Trophoblast cell (in vitro differentiated cells and primary cell): ENCODE measurements around the gene COQ4.
A peak's percentile ranks its signal among the peaks of the same experiment; 100 is the strongest.
"Not testable (repeated sequence)": the region's sequence is repeated elsewhere in the genome, so short reads cannot be mapped to it uniquely, and the experiment has no call there.

Experiments
- DNase-seq, 2 donors: peaks; one replicate each; pipeline ENCODE4 v3.0.0-alpha.2; 2016
- H2AFZ ChIP-seq: 2 replicates; pipeline ENCODE4 v1.6.1; 2013; ENCODE audit warnings: low read length, moderate library complexity, mild to moderate bottlenecking; ENCODE audit not compliant: insufficient read depth, poor library complexity
- H2AK5ac ChIP-seq: 2 replicates; pipeline ENCODE4 v1.6.1; 2013; ENCODE audit warnings: mild to moderate bottlenecking, low read length
- H2BK120ac ChIP-seq: 2 replicates; pipeline ENCODE4 v1.6.1; 2013; ENCODE audit warnings: low read length, mild to moderate bottlenecking, moderate library complexity; ENCODE audit not compliant: insufficient read depth, poor library complexity
- H2BK12ac ChIP-seq: 2 replicates; pipeline ENCODE4 v1.6.1; 2013; ENCODE audit warnings: mild to moderate bottlenecking, low read length, moderate library complexity
- H2BK5ac ChIP-seq: 2 replicates; pipeline ENCODE4 v1.6.1; 2013; ENCODE audit warnings: low read length, low read depth, moderate library complexity, mild to moderate bottlenecking; ENCODE audit not compliant: poor library complexity
- H3K14ac ChIP-seq: 2 replicates; pipeline ENCODE4 v1.6.1; 2013; ENCODE audit warnings: mild to moderate bottlenecking, low read length
- H3K18ac ChIP-seq: 2 replicates; pipeline ENCODE4 v1.6.1; 2013; ENCODE audit warnings: mild to moderate bottlenecking, low read length
- H3K23ac ChIP-seq: 2 replicates; pipeline ENCODE4 v1.6.1; 2013; ENCODE audit warnings: low read length
- H3K27ac ChIP-seq: 2 replicates; pipeline ENCODE4 v1.5.1; 2013; ENCODE audit warnings: low read depth, mild to moderate bottlenecking, inconsistent platforms, low read length, moderate library complexity
- H3K27me3 ChIP-seq: 2 replicates; pipeline ENCODE4 v1.6.1; 2013; ENCODE audit warnings: inconsistent platforms, mild to moderate bottlenecking, low read length, moderate library complexity; ENCODE audit not compliant: insufficient read depth
- H3K36me3 ChIP-seq, 2 experiments: 1 replicate in 1 of 2; 2 replicates in 1 of 2; pipeline ENCODE4 v1.6.1; 2013; ENCODE audit warnings: low read length in 2 of 2, mild to moderate bottlenecking in 2 of 2, moderate library complexity in 1 of 2; ENCODE audit not compliant: insufficient read depth in 2 of 2, control insufficient read depth in 1 of 2
- H3K4ac ChIP-seq: 2 replicates; pipeline ENCODE4 v1.6.1; 2013; ENCODE audit warnings: low read depth, mild to moderate bottlenecking, low read length, moderate library complexity
- H3K4me1 ChIP-seq, 2 experiments: 1 replicate in 1 of 2; 2 replicates in 1 of 2; pipeline ENCODE4 v1.6.1; 2013; ENCODE audit warnings: low read length in 2 of 2, mild to moderate bottlenecking in 2 of 2, moderate library complexity in 1 of 2; ENCODE audit not compliant: insufficient read depth in 2 of 2, control insufficient read depth in 1 of 2
- H3K4me2 ChIP-seq: 2 replicates; pipeline ENCODE4 v1.6.1; 2013; ENCODE audit warnings: inconsistent platforms, mild to moderate bottlenecking, low read length, moderate library complexity
- H3K4me3 ChIP-seq: 2 replicates; pipeline ENCODE4 v1.5.1; 2013; ENCODE audit warnings: mild to moderate bottlenecking, low read depth, low read length, inconsistent platforms
- H3K79me1 ChIP-seq: one replicate; pipeline ENCODE4 v1.6.1; 2013; ENCODE audit warnings: low read length
- H3K79me2 ChIP-seq: 2 replicates; pipeline ENCODE4 v1.6.1; 2013; ENCODE audit warnings: low read length, mild to moderate bottlenecking; ENCODE audit not compliant: control insufficient read depth, insufficient read depth, poor library complexity
- H3K9ac ChIP-seq: 2 replicates; pipeline ENCODE4 v1.6.1; 2013; ENCODE audit warnings: mild to moderate bottlenecking, low read length
- H3K9me3 ChIP-seq: 2 replicates; pipeline ENCODE4 v1.6.1; 2013; ENCODE audit warnings: low read depth, mild to moderate bottlenecking, control low read depth, inconsistent platforms, low read length; ENCODE audit not compliant: insufficient read depth
- H4K12ac ChIP-seq: 2 replicates; pipeline ENCODE4 v1.6.1; 2013; ENCODE audit warnings: low read depth, mild to moderate bottlenecking, low read length, moderate library complexity
- H4K8ac ChIP-seq: 2 replicates; pipeline ENCODE4 v1.6.1; 2013; ENCODE audit warnings: low read depth, mild to moderate bottlenecking, low read length, moderate library complexity
- H4K91ac ChIP-seq: one replicate; pipeline ENCODE4 v1.6.1; 2013; ENCODE audit warnings: low read depth, mild to moderate bottlenecking, low read length, moderate library complexity
- WGBS: extraction: QIAGEN DNeasy Blood & Tissue Kit; methylation state at CpG from one replicate; pipeline ENCODE4 v1.1.7; 2013; ENCODE audit warnings: missing lambda C conversion rate; ENCODE audit not compliant: insufficient read length, insufficient coverage; ENCODE audit errors: extremely low coverage; 5-methylcytosine and 5-hydroxymethylcytosine counted together

The COQ4 gene

GRCh38 chr9:128276574-128277270, 45.9 kb upstream of the COQ4 start:
- peak overlapping the region; percentile 70 for H4K8ac ChIP-seq
- H3K4me1 ChIP-seq, result peaks cover 14 to 21% of the 10 kb centered on the region in 2 experiments
- peaks cover 21% of the 10 kb centered on the region for H3K79me1 ChIP-seq
- no peaks in the 10 kb centered on the region for H3K27me3 ChIP-seq
- H4K91ac ChIP-seq, result peak overlapping the region; percentile 64
- H3K79me2 ChIP-seq, result peaks cover 19% of the 10 kb centered on the region
- H3K4me3 ChIP-seq, result peak overlapping the region; percentile 80
- H2BK120ac ChIP-seq, result peak overlapping the region; percentile 25
- H3K4ac ChIP-seq, result peak overlapping the region; percentile 58
- H3K9me3 ChIP-seq, result no peaks in the 10 kb centered on the region
- peak overlapping the region; percentile 49 for H2BK5ac ChIP-seq
- H3K9ac ChIP-seq, result peak overlapping the region; percentile 84
- WGBS, result no CpG with 5 or more reads among the region's 23 CpGs
- H2AFZ ChIP-seq, result peak overlapping the region; percentile 67
- H3K27ac ChIP-seq, result peak overlapping the region; percentile 23
- peak overlapping the region; percentile 91 for H3K14ac ChIP-seq
- H3K23ac ChIP-seq, result no peak overlapping the region
- H2BK12ac ChIP-seq, result peak overlapping the region; percentile 11
- peak in 1 of 2 donors; percentile 10 for DNase-seq
- peaks cover 12 to 14% of the 10 kb centered on the region in 2 experiments for H3K36me3 ChIP-seq
- peak overlapping the region; percentile 82 for H2AK5ac ChIP-seq
- peak overlapping the region; percentile 52 for H3K18ac ChIP-seq
- H3K4me2 ChIP-seq, result peak overlapping the region; percentile 99
- H4K12ac ChIP-seq, result peak overlapping the region; percentile 84

GRCh38 chr9:128279088-128280073, 43.3 kb upstream of the COQ4 start:
- H2AFZ ChIP-seq, result not testable (repeated sequence)

GRCh38 chr9:128280084-128280622, 42.5 kb upstream of the COQ4 start:
- H3K4me2 ChIP-seq, result no peak overlapping the region
- H3K79me2 ChIP-seq, result peaks cover 15% of the 10 kb centered on the region
- peaks cover 14 to 16% of the 10 kb centered on the region in 2 experiments for H3K4me1 ChIP-seq
- peaks cover 2 to 4% of the 10 kb centered on the region in 2 experiments for H3K36me3 ChIP-seq
- H2AFZ ChIP-seq, result no peak overlapping the region
- H4K91ac ChIP-seq, result peak overlapping the region; percentile 61
- peak overlapping the region; percentile 70 for H4K8ac ChIP-seq
- H4K12ac ChIP-seq, result no peak overlapping the region
- WGBS, result no CpG with 5 or more reads among the region's 5 CpGs
- H2BK12ac ChIP-seq, result peak overlapping the region; percentile 65
- H3K14ac ChIP-seq, result no peak overlapping the region
- no peak overlapping the region for H3K4me3 ChIP-seq
- H3K79me1 ChIP-seq, result peaks cover 18% of the 10 kb centered on the region
- H2AK5ac ChIP-seq, result peak overlapping the region; percentile 61
- H3K27me3 ChIP-seq, result no peaks in the 10 kb centered on the region
- no peak overlapping the region for H3K4ac ChIP-seq
- no peak for DNase-seq
- H2BK120ac ChIP-seq, result no peak overlapping the region
- H3K9ac ChIP-seq, result no peak overlapping the region
- H3K27ac ChIP-seq, result no peak overlapping the region
- H3K18ac ChIP-seq, result peak overlapping the region; percentile 62
- H3K23ac ChIP-seq, result no peak overlapping the region
- no peaks in the 10 kb centered on the region for H3K9me3 ChIP-seq
- no peak overlapping the region for H2BK5ac ChIP-seq

More at GRCh38 chr9:128279088-128280073, 43.3 kb upstream of the COQ4 start:
- H3K4me2 ChIP-seq, H3K23ac ChIP-seq, H2BK12ac ChIP-seq, H2BK120ac ChIP-seq, H3K4ac ChIP-seq, H3K14ac ChIP-seq, H2BK5ac ChIP-seq, H3K27me3 ChIP-seq, H3K4me3 ChIP-seq, H3K9ac ChIP-seq, H2AK5ac ChIP-seq, H3K9me3 ChIP-seq, DNase-seq, H3K36me3 ChIP-seq, H4K12ac ChIP-seq: not testable (repeated sequence)
- peak overlapping the region; percentile 3 for H4K91ac ChIP-seq
- peaks cover 14 to 21% of the 10 kb centered on the region in 2 experiments for H3K4me1 ChIP-seq
- WGBS, result no CpG with 5 or more reads among the region's 22 CpGs
- peaks cover 19% of the 10 kb centered on the region for H3K79me2 ChIP-seq
- peak overlapping the region; percentile 5 for H3K27ac ChIP-seq
- H3K18ac ChIP-seq, result peak overlapping the region; percentile 0
- H4K8ac ChIP-seq, result peak overlapping the region; percentile 18
- peaks cover 21% of the 10 kb centered on the region for H3K79me1 ChIP-seq

GRCh38 chr9:128282500-128282899, 40.1 kb upstream of the COQ4 start:
- no peak overlapping the region for H4K91ac ChIP-seq
- H3K27ac ChIP-seq, result no peak overlapping the region
- H2AFZ ChIP-seq, result no peak overlapping the region
- H3K4me3 ChIP-seq, result no peak overlapping the region
- H2AK5ac ChIP-seq, result no peak overlapping the region
- H3K4me2 ChIP-seq, result no peak overlapping the region
- H4K8ac ChIP-seq, result no peak overlapping the region
- DNase-seq, result no peak
- no CpG with 5 or more reads among the region's 6 CpGs for WGBS
- peaks cover 2% of the 10 kb centered on the region for H3K79me2 ChIP-seq
- H3K79me1 ChIP-seq, result peaks cover 4% of the 10 kb centered on the region
- H3K4me1 ChIP-seq, result peaks cover 8 to 10% of the 10 kb centered on the region in 2 experiments
- no peaks in the 10 kb centered on the region for H3K27me3 ChIP-seq
- H3K14ac ChIP-seq, result no peak overlapping the region
- peaks cover 17 to 19% of the 10 kb centered on the region in 2 experiments for H3K36me3 ChIP-seq
- H4K12ac ChIP-seq, result no peak overlapping the region
- no peak overlapping the region for H3K9ac ChIP-seq
- no peak overlapping the region for H3K18ac ChIP-seq
- no peak overlapping the region for H3K4ac ChIP-seq
- no peaks in the 10 kb centered on the region for H3K9me3 ChIP-seq
- H2BK12ac ChIP-seq, result no peak overlapping the region
- no peak overlapping the region for H2BK5ac ChIP-seq
- H3K23ac ChIP-seq, result no peak overlapping the region
- H2BK120ac ChIP-seq, result no peak overlapping the region
